Endothelial cell of umbilical vein (primary cell): ENCODE results near the gene SGSM1. TPM values are rescaled to one million over a fixed set of nuclear protein-coding genes. Genes with fewer than 3 reads are reported as not detected.

Experiments
- BruUV-seq: library from RNA; stranded (reverse); fragments of 400-500 nt; replicated peaks from 2 replicates; lab custom pipeline; 2021; lab: Mats Ljungman, UMichigan
- CTCF ChIA-PET: fragments of 300-600, 350-600 bp; sonication (Branson Sonifier 250); formaldehyde crosslinking; loops from one replicate; lab custom pipeline; 2021; ENCODE audit warnings: antibody characterized with exemption, inconsistent platforms; lab: Charles Lee
- POLR2A ChIA-PET: fragments of 300-600, 350-600 bp; sonication (Branson Sonifier 250); formaldehyde crosslinking; loops from one replicate; lab custom pipeline; 2021; ENCODE audit warnings: antibody characterized with exemption, inconsistent platforms; lab: Charles Lee
- DNase-seq: peaks from one replicate; pipeline ENCODE4 v3.0.0-alpha.2; 2011; ENCODE audit warnings: low read depth, low spot score
- FAIRE-seq: peaks from 2 replicates; lab custom pipeline; 2011; peaks lifted over from hg19 to GRCh38; lab: Jason Lieb, UNC
- H2AFZ ChIP-seq: 2 replicates; pipeline ENCODE4 v1.6.0; 2012; ENCODE audit warnings: low read depth, low read length, control low read depth, inconsistent platforms
- H3K27ac ChIP-seq: 2 replicates; pipeline ENCODE4 v1.5.1; 2011; ENCODE audit warnings: low read depth, mild to moderate bottlenecking, control low read depth, low read length, moderate library complexity; ENCODE audit not compliant: insufficient read depth
- H3K27me3 ChIP-seq, 2 experiments: 2 replicates each; pipeline versions ENCODE4 v1.6.0 to v1.6.1; 2011; ENCODE audit warnings: low read length in 2 of 2, mixed read lengths in 1 of 2; ENCODE audit not compliant: control insufficient read depth in 2 of 2, insufficient read depth in 2 of 2
- H3K36me3 ChIP-seq, 2 experiments: 2 replicates in 1 of 2; 3 replicates in 1 of 2; pipeline ENCODE4 v1.5.1; 2011; ENCODE audit warnings: low read length in 2 of 2, mild to moderate bottlenecking in 1 of 2, moderate library complexity in 1 of 2; ENCODE audit not compliant: control insufficient read depth in 2 of 2, insufficient read depth in 2 of 2; ENCODE audit errors: extremely low read depth in 1 of 2
- H3K4me1 ChIP-seq: 3 replicates; pipeline ENCODE4 v1.5.1; 2011; ENCODE audit warnings: mild to moderate bottlenecking, low read length; ENCODE audit not compliant: control insufficient read depth, insufficient read depth; ENCODE audit errors: extremely low read depth
- H3K4me2 ChIP-seq: 2 replicates; pipeline ENCODE4 v1.6.1; 2011; ENCODE audit warnings: low read length, control low read depth, mixed read lengths; ENCODE audit not compliant: insufficient read depth
- H3K4me3 ChIP-seq, 3 experiments: fragments of 200-600 bp in 1 of 3; sonication (generic), shearing (Covaris generic) in 1 of 3; replicated peaks in 1 of 3; 2 replicates each; pipeline ENCODE4 v1.5.1; 2011 to 2016; ENCODE audit warnings: control low read depth in 3 of 3, low read length in 3 of 3, mild to moderate bottlenecking in 2 of 3, inconsistent platforms in 1 of 3, low read depth in 1 of 3, moderate library complexity in 1 of 3; ENCODE audit not compliant: insufficient read depth in 1 of 3
- H3K79me2 ChIP-seq: 2 replicates; pipeline ENCODE4 v1.6.0; 2012; ENCODE audit warnings: low read length, inconsistent platforms; ENCODE audit not compliant: control insufficient read depth, insufficient read depth
- H3K9ac ChIP-seq: replicated peaks from 2 replicates; pipeline ENCODE3; 2011; ENCODE audit warnings: low read length, control low read depth; ENCODE audit not compliant: insufficient read depth; ENCODE audit errors: extremely low read depth
- H3K9me1 ChIP-seq: replicated peaks from 3 replicates; pipeline ENCODE4 v1.6.0; 2011; ENCODE audit warnings: mild to moderate bottlenecking, low read length; ENCODE audit not compliant: control insufficient read depth, insufficient read depth; ENCODE audit errors: extremely low read depth
- H3K9me3 ChIP-seq: replicated peaks from 2 replicates; pipeline ENCODE4 v1.5.1; 2012; ENCODE audit warnings: low read length, inconsistent platforms; ENCODE audit not compliant: control insufficient read depth, insufficient read depth
- H4K20me1 ChIP-seq: replicated peaks from 2 replicates; pipeline ENCODE3; 2011; ENCODE audit warnings: mild to moderate bottlenecking, low read length; ENCODE audit not compliant: control insufficient read depth, insufficient read depth; ENCODE audit errors: extremely low read depth
- CTCF ChIP-seq, 2 donors: IDR thresholded peaks; 1 replicate in 1 of 2; 2 replicates in 1 of 2; pipeline ENCODE4 v1.5.1; 2011; ENCODE audit warnings: low read length in 2 of 2, mild to moderate bottlenecking in 2 of 2, moderate library complexity in 2 of 2, control low read depth in 1 of 2, inconsistent platforms in 1 of 2, low read depth in 1 of 2; ENCODE audit not compliant: insufficient read depth in 1 of 2; ENCODE audit errors: extremely low read depth in 1 of 2
- EZH2 ChIP-seq: IDR thresholded peaks from 2 replicates; pipeline ENCODE4 v1.6.1; 2012; ENCODE audit warnings: borderline replicate concordance, low read depth, mild to moderate bottlenecking, moderate library complexity, low read length, inconsistent platforms; ENCODE audit not compliant: severe bottlenecking
- FOS ChIP-seq: IDR thresholded peaks from 2 replicates; pipeline ENCODE4 v1.6.1; 2011; ENCODE audit warnings: mild to moderate bottlenecking, low read length, moderate library complexity, borderline replicate concordance; ENCODE audit not compliant: insufficient read depth
- GATA2 ChIP-seq: IDR thresholded peaks from 2 replicates; pipeline ENCODE4 v1.7.0; 2011; ENCODE audit warnings: low read depth, mild to moderate bottlenecking, moderate library complexity, mixed read lengths, low read length; ENCODE audit not compliant: insufficient read length, insufficient read depth
- JUN ChIP-seq: IDR thresholded peaks from 2 replicates; pipeline ENCODE4 v1.6.1; 2011; ENCODE audit warnings: borderline replicate concordance, low read depth; ENCODE audit not compliant: insufficient read length, insufficient read depth
- MAX ChIP-seq: IDR thresholded peaks from 2 replicates; pipeline ENCODE4 v1.6.1; 2011; ENCODE audit not compliant: insufficient read depth, insufficient read length
- MYC ChIP-seq: IDR thresholded peaks from one replicate; pipeline ENCODE4 v1.6.1; 2011; ENCODE audit warnings: mild to moderate bottlenecking, low read depth, low read length
- POLR2A ChIP-seq: IDR thresholded peaks from 2 replicates; pipeline ENCODE4 v1.6.1; 2012; ENCODE audit warnings: low read depth, mild to moderate bottlenecking, control low read depth, low read length
- POLR2AphosphoS5 ChIP-seq: IDR thresholded peaks from 2 replicates; pipeline ENCODE4 v1.6.1; 2012; ENCODE audit warnings: low read depth, mild to moderate bottlenecking, control low read depth, low read length, moderate library complexity; ENCODE audit not compliant: insufficient read depth
- dilution Hi-C: fragments of 300-500 bp; cut with MboI; formaldehyde crosslinking; loops from one replicate; pipeline ENCODE4 v1.15.0; 2019; ENCODE audit warnings: low sequenced_read_pairs; ENCODE audit not compliant: extremely low pct_ligation_motif_present
- intact Hi-C: fragments of 100-400 bp; cut with micrococcal nuclease; formaldehyde crosslinking; loops from one replicate; pipeline ENCODE4 v1.10.0; 2022
- polyA plus RNA-seq, 4 experiments: library from polyadenylated mRNA; depleted of rRNA in 3 of 4; stranded (reverse) in 3 of 4; unstranded in 1 of 4; fragments of >200 nt; gene quantifications; 2 replicates each; pipeline versions ENCODE4 v1.2.1 to v1.2.3, GENCODE V29; 2011 to 2012; ENCODE audit warnings: missing spikeins in 1 of 4
- total RNA-seq: library from RNA; stranded (reverse); gene quantifications from 2 replicates; pipeline ENCODE4 v1.2.3, GENCODE V29; 2021

The SGSM1 gene
- total and polyA plus RNA-seq, 2 donors (not counting 3 experiments of a cell fraction or from before 2014, with no cell fraction given): 0.10 to 1.1 TPM

- Histone ChIP-seq H4K20me1 (no peaks in the 10 kb centered on the region), H2AFZ (no peak overlapping the region), H3K9me1 (no peaks in the 10 kb centered on the region), H3K79me2 (no peaks in the 10 kb centered on the region), H3K9me3 (no peaks in the 10 kb centered on the region), H3K36me3 (no peaks in the 10 kb centered on the region), H3K9ac (no peak overlapping the region), H3K27me3 (no peaks in the 10 kb centered on the region), H3K4me2 (no peak overlapping the region), H3K27ac (no peak overlapping the region), H3K4me1 (no peaks in the 10 kb centered on the region), H3K4me3 (no peak overlapping the region)
- TF ChIP-seq JUN: no peak
- no peak for TF ChIP-seq POLR2A
- no peak for TF ChIP-seq CTCF (IDR thresholded peaks at IDR 0.05; ENCODE audit: extremely low read depth in 1 of 2, insufficient read depth in 1 of 2, low read depth in 1 of 2, low read length in 2 of 2)
- TF ChIP-seq POLR2AphosphoS5: no peak
- no peak for TF ChIP-seq MAX
- no peak for TF ChIP-seq EZH2
- TF ChIP-seq GATA2: no peak
- no peak for TF ChIP-seq MYC
- no peak for TF ChIP-seq FOS
- DNase-seq: no peak
- intact Hi-C loops (no loop called here), dilution Hi-C loops (no loop called here)
- BruUV-seq: no TSS peak
- FAIRE-seq: no peak
- ChIA-PET CTCF (interaction anchor here (2.0 kb wide), 1 partner anchor 29 kb away, joined by 7 read pairs; no protein-coding TSS in a partner anchor), POLR2A (no interaction called here)
These were observed 73.0 kb downstream of the SGSM1 start for GRCh38 chr22:24878969-24879368.
